CD1c-positive myeloid dendritic cell (primary cell): ENCODE results near the gene NUDT22.

Experiments used
- DNase-seq: peaks from one replicate; pipeline ENCODE4 v3.0.0-alpha.2; 2016; ENCODE audit errors: extremely low spot score

The NUDT22 gene

GRCh38 chr11:64269540-64270220 is 43.6 kb downstream of the NUDT22 start:
- DNase-seq: peak; percentile 99

- no peak for DNase-seq
Measured at GRCh38 chr11:64275031-64275800, 49.1 kb downstream of the NUDT22 start.

- DNase-seq: no peak
Measured at GRCh38 chr11:64275841-64276240, 49.8 kb downstream of the NUDT22 start.

DNA sequence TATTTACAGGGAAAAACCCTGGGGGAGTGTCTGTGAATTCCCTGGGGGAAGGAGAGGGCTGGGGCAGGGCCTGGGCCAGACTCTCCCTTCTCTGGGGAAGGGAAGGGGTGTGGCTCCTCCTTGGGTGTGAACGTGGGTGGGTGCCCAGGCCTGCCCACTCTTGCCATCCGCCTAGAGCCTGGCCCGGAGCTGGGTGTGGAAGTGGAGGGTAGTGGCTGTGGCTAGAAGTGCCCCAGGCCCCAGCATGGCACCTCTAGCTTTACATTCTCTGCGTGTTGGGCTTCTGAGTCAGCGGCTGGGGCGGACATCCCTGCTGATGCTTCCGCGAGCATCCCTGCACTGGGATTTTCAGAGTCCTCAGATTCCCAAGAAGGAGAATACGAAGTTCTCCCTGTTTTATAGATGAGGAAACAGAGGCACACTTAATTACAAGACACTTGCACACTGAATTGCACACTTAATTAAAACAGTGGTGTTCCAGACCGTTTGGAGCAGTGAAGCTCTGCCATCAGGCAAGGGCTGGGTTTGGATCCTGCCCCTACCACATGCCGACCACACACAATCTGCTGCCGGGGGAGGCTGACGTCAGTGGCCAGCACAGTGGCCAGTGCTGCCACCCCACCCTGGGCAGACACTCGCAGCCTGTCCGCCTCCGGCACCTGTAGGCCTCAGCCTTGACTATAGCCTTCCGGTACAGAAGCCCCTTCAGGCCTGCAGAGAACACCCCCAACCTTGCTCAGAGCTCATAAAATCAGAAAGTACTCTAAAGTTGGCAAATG is 50.8 kb downstream of the NUDT22 start:
- DNase-seq: peak; percentile 29

GRCh38 chr11:64278576-64279190 is 52.6 kb downstream of the NUDT22 start:
- DNase-seq: no peak
